ENCODE measurements around the gene STK17B. TPM values are rescaled to one million over a fixed set of nuclear protein-coding genes. Genes with fewer than 3 reads are reported as not detected.

The STK17B gene
- total RNA-seq, 2 experiments from 2014 or later = 175 to 176 TPM

DNA sequence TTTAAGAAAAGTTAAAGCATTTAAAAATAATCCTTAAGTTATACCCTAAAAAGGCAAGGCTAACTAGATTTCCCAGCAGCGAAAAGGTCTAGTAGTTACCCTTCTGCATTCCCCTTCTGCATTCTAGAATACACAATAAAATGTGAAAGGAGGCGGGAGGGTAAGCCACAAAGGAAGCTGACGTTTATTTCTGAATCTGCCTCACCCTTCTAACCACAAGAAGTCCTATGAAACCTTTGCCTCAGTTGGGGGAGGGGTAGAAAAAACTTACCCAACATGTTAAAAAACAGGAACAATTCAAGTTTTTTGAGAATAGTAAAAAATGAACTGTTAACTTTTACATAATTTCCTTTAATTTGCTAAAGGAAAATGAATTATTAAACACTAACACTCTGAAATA lies 11.3 kb downstream of the STK17B start:
- Mint-ChIP-seq H3K4me1 (ENCODE audit: low read depth) (peaks cover 77% of the 10 kb centered on the region), H3K9me3 (no peaks in the 10 kb centered on the region), H3K27me3 (no peaks in the 10 kb centered on the region), H3K27ac (peak overlapping the region; percentile 96), H3K36me3 (peaks cover 80% of the 10 kb centered on the region), H3K4me3 (peak overlapping the region; percentile 39)
- DNase-seq = peak; percentile 76
- ChIA-PET POLR2A (interaction anchor here (1.3 to 7.2 kb wide), 5 partner anchors 9 to 100 kb away, joined by 3 to 67 read pairs (median 6); partner anchors contain the start of gene STK17B), CTCF (interaction anchor here (0.8 to 1.6 kb wide), 3 partner anchors 17 to 99 kb away, joined by 3 read pairs; no protein-coding TSS in a partner anchor)
- intact Hi-C loops (cut with micrococcal nuclease) = loop anchor here (1.0 to 10.0 kb wide), 10 partner anchors 10 to 1147 kb away; no protein-coding TSS in a partner anchor

DNA sequence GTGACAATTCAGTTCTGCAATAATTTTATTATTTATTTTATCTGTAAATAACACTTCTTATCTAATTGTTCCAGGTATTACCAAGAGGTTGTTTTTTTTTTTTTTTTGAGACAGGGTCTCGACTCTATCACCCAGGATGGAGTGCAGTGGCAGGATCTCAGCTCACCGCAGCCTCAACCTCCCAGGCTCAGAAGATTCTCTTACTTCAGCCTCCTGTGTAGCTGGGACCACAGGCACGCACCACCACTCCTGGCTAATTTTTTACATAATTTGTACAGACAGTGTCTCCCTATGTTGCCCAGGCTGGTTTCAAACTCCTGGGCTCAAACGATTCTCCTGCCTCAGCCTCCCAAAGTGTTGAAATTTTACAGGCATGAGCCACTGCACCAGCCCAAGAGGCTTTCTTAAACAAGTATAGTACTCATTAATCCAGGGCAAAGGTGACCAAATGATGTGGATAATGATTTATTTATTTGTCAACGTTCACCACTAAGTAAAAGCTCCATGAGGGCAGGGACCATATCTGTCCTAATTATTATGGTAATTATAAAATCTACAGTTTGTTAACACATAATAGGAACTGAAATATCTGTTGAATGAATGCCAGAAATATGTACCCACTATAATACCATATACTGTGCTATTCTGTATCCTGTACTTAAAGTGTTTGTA lies 12.0 kb downstream of the STK17B start:
- intact Hi-C loops (cut with micrococcal nuclease) = loop anchor here (1.0 kb wide), 1 partner anchor 9 kb away; no protein-coding TSS in a partner anchor
- H3K27me3 Mint-ChIP-seq = no peaks in the 10 kb centered on the region
- peaks cover 81% of the 10 kb centered on the region for H3K36me3 Mint-ChIP-seq
- H3K4me3 Mint-ChIP-seq = peak overlapping the region; percentile 76
- peak overlapping the region; percentile 94 for H3K27ac Mint-ChIP-seq
- H3K9me3 Mint-ChIP-seq = no peaks in the 10 kb centered on the region
- peak; percentile 48 for DNase-seq
- ChIA-PET CTCF (interaction anchor here (0.7 to 1.6 kb wide), 4 partner anchors 7 to 163 kb away, joined by 3 to 7 read pairs (median 3); no protein-coding TSS in a partner anchor), POLR2A (interaction anchor here (0.7 to 7.2 kb wide), 9 partner anchors 8 to 117 kb away, joined by 3 to 67 read pairs (median 4); partner anchors contain the start of gene STK17B)
- peaks cover 77% of the 10 kb centered on the region for H3K4me1 Mint-ChIP-seq (ENCODE audit: low read depth)

DNA sequence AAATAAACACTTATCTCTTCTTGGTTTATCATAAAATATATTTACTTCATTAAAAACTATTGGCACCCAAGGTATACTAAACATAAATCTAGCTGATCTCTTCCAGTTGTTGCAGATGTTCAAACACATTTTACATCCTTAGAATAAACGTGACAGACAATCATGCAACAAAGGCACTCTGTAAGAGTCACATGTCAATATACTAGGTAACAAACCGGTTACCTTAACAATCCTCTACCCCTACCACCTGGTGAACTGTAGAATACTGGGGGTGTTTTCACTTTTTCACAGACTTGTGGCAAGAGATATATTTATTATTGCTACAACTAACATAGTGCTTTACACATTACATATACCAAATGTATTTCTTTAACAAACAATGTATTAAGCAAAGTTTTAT lies 15.8 kb downstream of the STK17B start:
- Mint-ChIP-seq H3K4me3 (peak overlapping the region; percentile 43), H3K9me3 (no peaks in the 10 kb centered on the region), H3K4me1 (ENCODE audit: low read depth) (peaks cover 81% of the 10 kb centered on the region), H3K27me3 (no peaks in the 10 kb centered on the region), H3K36me3 (peaks cover 81% of the 10 kb centered on the region), H3K27ac (peak overlapping the region; percentile 62)
- DNase-seq = no peak
- ChIA-PET POLR2A (interaction anchor here (1.0 to 1.3 kb wide), 2 partner anchors 11 to 135 kb away, joined by 3 to 4 read pairs; no protein-coding TSS in a partner anchor), CTCF (no interaction called here)
- intact Hi-C loops (cut with micrococcal nuclease) = no loop called here

DNA sequence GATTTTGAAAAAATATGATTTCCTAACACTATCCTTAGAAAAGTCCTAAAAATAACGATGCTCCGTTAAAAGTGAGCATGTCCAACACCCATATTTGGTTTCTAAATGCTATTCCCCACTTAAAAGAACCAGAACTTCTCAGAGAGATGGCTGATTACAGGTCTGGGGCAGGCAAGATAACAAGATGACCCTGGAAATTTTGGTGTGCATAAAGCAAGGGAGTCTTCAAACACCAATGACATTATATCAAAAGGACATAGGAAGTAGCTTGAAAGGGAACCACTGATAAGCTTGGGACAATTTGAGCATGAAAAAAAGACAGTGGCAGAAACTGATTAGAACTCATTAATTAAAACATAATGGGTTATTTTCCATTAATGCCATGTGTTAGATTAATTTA lies 17.9 kb downstream of the STK17B start:
- CTCF ChIA-PET = interaction anchor here (1.0 to 1.5 kb wide), 3 partner anchors 9 to 184 kb away, joined by 4 to 7 read pairs (median 4); no protein-coding TSS in a partner anchor
- intact Hi-C loops (cut with micrococcal nuclease) = no loop called here

DNA sequence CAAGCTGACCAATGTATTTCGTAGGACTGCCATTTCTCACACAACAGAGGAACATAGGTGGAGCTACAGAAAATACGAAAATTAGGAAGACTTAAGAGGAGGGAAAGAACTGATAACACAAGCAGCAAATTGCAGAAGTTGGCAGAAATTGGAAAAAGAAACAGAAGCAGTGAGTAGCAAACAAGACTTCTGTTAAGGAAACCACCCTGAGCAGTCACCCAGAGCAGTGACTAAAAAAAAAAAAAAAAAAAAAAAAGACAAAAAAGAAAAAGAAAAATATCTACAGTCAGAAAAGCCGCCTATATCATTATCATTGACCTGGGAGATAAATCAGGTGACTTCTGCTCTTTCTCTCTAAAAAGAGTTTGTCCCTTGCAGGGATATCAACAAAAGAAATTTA lies 21.4 kb downstream of the STK17B start:
- no peaks in the 10 kb centered on the region for H3K9me3 Mint-ChIP-seq
- peaks cover 82% of the 10 kb centered on the region for H3K4me1 Mint-ChIP-seq (ENCODE audit: low read depth)
- intact Hi-C loops (cut with micrococcal nuclease) = loop anchor here (1.0 kb wide), 1 partner anchor 9 kb away; no protein-coding TSS in a partner anchor
- no peaks in the 10 kb centered on the region for H3K27me3 Mint-ChIP-seq
- H3K4me3 Mint-ChIP-seq = peak overlapping the region; percentile 29
- DNase-seq = no peak
- H3K36me3 Mint-ChIP-seq = peaks cover 80% of the 10 kb centered on the region
- H3K27ac Mint-ChIP-seq = peak overlapping the region; percentile 72
- ChIA-PET POLR2A (interaction anchor here (1.3 to 2.6 kb wide), 3 partner anchors 9 to 21 kb away, joined by 3 to 9 read pairs (median 4); partner anchors contain the start of gene STK17B), CTCF (interaction anchor here (1.1 to 2.0 kb wide), 3 partner anchors 27 to 127 kb away, joined by 4 to 8 read pairs (median 7); no protein-coding TSS in a partner anchor)

More for the DNA sequence above, 17.9 kb downstream of the STK17B start:
- Mint-ChIP-seq H3K36me3 (peaks cover 84% of the 10 kb centered on the region), H3K27ac (peak overlapping the region; percentile 62), H3K4me1 (ENCODE audit: low read depth) (peaks cover 89% of the 10 kb centered on the region), H3K4me3 (peak overlapping the region; percentile 0), H3K9me3 (no peaks in the 10 kb centered on the region), H3K27me3 (no peaks in the 10 kb centered on the region)
- POLR2A ChIA-PET = interaction anchor here (1.2 kb wide), 2 partner anchors 9 to 106 kb away, joined by 3 to 4 read pairs; no protein-coding TSS in a partner anchor
- no peak for DNase-seq

DNA sequence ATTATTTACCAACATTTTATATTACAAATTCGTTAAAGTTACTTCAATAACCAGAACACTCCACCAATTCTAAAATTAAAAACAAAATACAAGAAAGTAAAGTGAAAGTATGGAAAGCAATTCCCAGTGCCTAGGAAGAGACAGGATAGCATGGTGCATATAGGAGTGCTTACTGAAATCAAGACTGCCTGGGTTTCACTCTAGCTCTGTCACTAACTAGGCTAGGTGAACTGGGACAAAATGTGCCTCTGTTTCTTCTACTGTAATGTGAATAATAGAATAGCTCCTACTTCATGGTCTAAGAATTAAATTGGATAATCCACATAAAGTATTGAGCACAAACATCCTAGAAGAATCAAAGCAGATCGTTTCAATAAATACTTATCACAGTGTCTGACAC lies 22.6 kb downstream of the STK17B start:
- ChIA-PET CTCF (interaction anchor here (2.0 kb wide), 2 partner anchors 71 to 128 kb away, joined by 7 to 8 read pairs; no protein-coding TSS in a partner anchor), POLR2A (interaction anchor here (0.8 to 2.6 kb wide), 3 partner anchors 10 to 22 kb away, joined by 4 to 9 read pairs (median 4); partner anchors contain the start of gene STK17B)
- no peaks in the 10 kb centered on the region for H3K9me3 Mint-ChIP-seq
- H3K36me3 Mint-ChIP-seq = peaks cover 76% of the 10 kb centered on the region
- DNase-seq = no peak
- H3K27me3 Mint-ChIP-seq = no peaks in the 10 kb centered on the region
- intact Hi-C loops (cut with micrococcal nuclease) = no loop called here
- H3K4me1 Mint-ChIP-seq (ENCODE audit: low read depth) = peaks cover 78% of the 10 kb centered on the region
- H3K4me3 Mint-ChIP-seq = no peak overlapping the region
- H3K27ac Mint-ChIP-seq = peak overlapping the region; percentile 69

DNA sequence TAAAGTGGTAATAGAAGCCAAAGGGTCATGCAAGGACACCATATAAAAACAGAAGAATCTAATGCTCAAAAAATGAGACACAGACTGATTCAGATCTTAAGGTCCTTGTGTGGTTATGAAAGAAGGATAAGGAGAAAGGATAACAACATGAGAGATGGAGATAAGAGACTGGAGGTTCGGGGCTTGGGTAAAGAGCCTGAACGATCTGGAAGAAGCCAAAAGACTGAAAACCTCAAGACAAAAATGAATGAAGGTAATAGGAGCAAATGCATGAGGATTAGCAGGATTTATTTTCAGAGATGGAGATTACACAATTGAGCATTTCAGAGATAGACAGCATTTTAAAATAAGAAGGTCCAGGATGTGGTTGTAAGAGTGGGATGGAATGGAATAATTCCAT lies 26.1 kb downstream of the STK17B start:
- Mint-ChIP-seq H3K4me1 (ENCODE audit: low read depth) (peaks cover 73% of the 10 kb centered on the region), H3K36me3 (peaks cover 73% of the 10 kb centered on the region), H3K4me3 (no peak overlapping the region), H3K27me3 (no peaks in the 10 kb centered on the region), H3K27ac (peak overlapping the region; percentile 79), H3K9me3 (no peaks in the 10 kb centered on the region)
- intact Hi-C loops (cut with micrococcal nuclease) = no loop called here
- ChIA-PET CTCF (interaction anchor here (1.1 to 2.2 kb wide), 2 partner anchors 12 to 131 kb away, joined by 3 to 17 read pairs; no protein-coding TSS in a partner anchor), POLR2A (interaction anchor here (1.7 kb wide), 1 partner anchor 12 kb away, joined by 4 read pairs; no protein-coding TSS in a partner anchor)
- no peak for DNase-seq

DNA sequence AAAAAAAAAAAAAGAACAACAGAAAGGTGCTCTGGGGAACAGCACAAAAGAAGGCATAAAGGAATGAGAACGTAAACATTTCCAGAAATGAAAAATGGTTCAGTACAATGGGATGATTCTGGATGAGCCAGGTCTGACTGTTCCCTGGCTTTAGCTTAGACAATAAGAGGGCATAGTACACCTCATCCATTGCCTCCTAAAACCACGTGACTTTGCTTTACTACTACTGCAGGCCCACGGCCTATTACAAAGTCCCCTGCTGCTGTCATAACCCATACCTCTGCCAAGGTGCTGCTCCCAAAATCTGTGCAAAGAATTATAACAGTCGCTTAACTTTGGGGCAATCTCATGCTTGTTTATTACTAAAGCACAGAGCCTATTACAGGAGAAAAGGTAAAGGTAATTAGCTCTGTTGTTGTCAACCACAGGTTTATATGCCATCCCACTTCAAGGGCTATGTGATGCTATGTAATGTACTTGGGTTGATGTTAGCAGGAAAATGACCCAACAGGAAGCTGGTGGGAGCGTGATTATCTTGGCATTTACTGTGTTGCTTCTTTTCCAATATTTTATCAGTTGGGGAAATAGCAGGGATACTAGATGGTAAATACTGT lies 26.8 kb downstream of the STK17B start:
- Mint-ChIP-seq H3K4me1 (ENCODE audit: low read depth) (peaks cover 66% of the 10 kb centered on the region), H3K4me3 (no peak overlapping the region), H3K27me3 (no peaks in the 10 kb centered on the region), H3K27ac (peak overlapping the region; percentile 79), H3K36me3 (peaks cover 73% of the 10 kb centered on the region), H3K9me3 (no peaks in the 10 kb centered on the region)
- no peak for DNase-seq
- intact Hi-C loops (cut with micrococcal nuclease) = no loop called here
- ChIA-PET POLR2A (interaction anchor here (0.6 to 1.8 kb wide), 9 partner anchors 9 to 136 kb away, joined by 3 to 7 read pairs (median 4); partner anchors contain the start of gene STK17B), CTCF (interaction anchor here (0.6 to 2.3 kb wide), 7 partner anchors 8 to 192 kb away, joined by 3 to 17 read pairs (median 7); no protein-coding TSS in a partner anchor)

DNA sequence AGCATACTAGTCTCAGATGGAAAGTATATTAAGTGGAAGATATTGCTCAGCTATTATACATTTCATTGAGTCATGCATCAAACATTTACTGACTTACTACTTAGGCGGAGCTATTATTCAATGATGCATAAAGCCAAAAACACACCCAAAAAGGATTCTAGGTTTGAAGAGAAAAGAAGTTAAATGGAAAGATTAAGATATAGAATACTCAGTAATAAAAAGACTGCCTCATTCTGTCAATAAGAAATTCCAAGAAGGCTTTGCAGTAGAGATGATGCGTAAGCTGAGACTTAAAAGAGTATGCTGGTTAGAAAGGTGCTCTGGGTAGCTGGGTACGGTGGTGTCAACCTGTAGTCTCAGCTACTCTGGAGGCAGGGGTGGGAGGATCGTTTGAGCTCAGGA lies 27.6 kb downstream of the STK17B start:
- intact Hi-C loops (cut with micrococcal nuclease) = no loop called here
- Mint-ChIP-seq H3K9me3 (no peaks in the 10 kb centered on the region), H3K36me3 (peaks cover 68% of the 10 kb centered on the region), H3K4me1 (ENCODE audit: low read depth) (peaks cover 59% of the 10 kb centered on the region), H3K4me3 (no peak overlapping the region), H3K27me3 (no peaks in the 10 kb centered on the region), H3K27ac (peak overlapping the region; percentile 87)
- DNase-seq = no peak
- ChIA-PET POLR2A (interaction anchor here (0.6 to 1.8 kb wide), 9 partner anchors 10 to 137 kb away, joined by 3 to 7 read pairs (median 4); partner anchors contain the start of gene STK17B), CTCF (interaction anchor here (0.8 to 2.3 kb wide), 9 partner anchors 9 to 193 kb away, joined by 3 to 17 read pairs (median 4); no protein-coding TSS in a partner anchor)

DNA sequence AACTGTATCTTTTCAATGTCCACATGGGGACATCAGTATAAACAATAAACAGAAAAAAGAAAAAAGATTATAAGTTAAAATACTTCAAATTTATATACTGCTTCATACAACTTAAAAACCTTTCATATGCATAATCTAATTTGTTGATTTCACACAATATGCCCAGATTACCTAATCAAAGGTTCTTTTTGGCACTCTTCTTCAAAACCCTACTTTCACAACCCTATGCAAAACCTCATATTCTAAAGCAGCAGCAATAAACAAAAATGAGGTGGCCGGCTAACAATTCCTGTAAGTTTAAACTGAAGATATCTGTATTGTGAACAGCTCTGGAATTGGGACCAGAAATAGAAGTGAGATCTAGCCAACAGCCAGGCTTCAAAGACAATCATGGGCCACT lies 28.6 kb downstream of the STK17B start:
- H3K27me3 Mint-ChIP-seq = no peaks in the 10 kb centered on the region
- intact Hi-C loops (cut with micrococcal nuclease) = no loop called here
- ChIA-PET POLR2A (interaction anchor here (1.7 kb wide), 1 partner anchor 21 kb away, joined by 6 read pairs; no protein-coding TSS in a partner anchor), CTCF (interaction anchor here (1.4 to 2.3 kb wide), 3 partner anchors 11 to 194 kb away, joined by 4 to 10 read pairs (median 6); no protein-coding TSS in a partner anchor)
- H3K9me3 Mint-ChIP-seq = no peaks in the 10 kb centered on the region
- peaks cover 71% of the 10 kb centered on the region for H3K36me3 Mint-ChIP-seq
- no peak for DNase-seq
- peaks cover 55% of the 10 kb centered on the region for H3K4me1 Mint-ChIP-seq (ENCODE audit: low read depth)
- H3K4me3 Mint-ChIP-seq = no peak overlapping the region
- peak overlapping the region; percentile 87 for H3K27ac Mint-ChIP-seq

DNA sequence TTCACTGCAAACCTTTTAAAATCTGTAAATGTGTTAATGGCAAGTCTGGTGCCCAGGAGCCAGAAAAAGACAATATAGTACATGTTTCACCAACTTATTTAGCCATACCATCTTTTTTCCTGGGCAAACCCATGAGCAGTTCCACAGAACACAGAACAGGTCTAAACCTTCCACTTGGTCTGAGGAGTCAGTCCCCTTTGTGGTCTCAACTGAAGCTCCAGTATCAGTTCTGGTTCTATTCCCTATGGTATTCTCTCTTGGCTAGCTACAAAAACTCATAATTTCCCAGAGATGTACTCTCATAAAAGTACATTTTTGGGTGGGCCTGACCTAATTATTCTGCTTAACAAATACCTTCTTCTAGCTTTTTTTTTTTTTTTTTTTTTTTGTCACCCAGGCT lies 31.2 kb downstream of the STK17B start:
- H3K9me3 Mint-ChIP-seq = no peaks in the 10 kb centered on the region
- ChIA-PET CTCF (interaction anchor here (1.0 to 1.2 kb wide), 3 partner anchors 16 to 136 kb away, joined by 3 to 5 read pairs (median 3); no protein-coding TSS in a partner anchor), POLR2A (interaction anchor here (1.2 kb wide), 1 partner anchor 56 kb away, joined by 3 read pairs; no protein-coding TSS in a partner anchor)
- no peak for DNase-seq
- H3K27me3 Mint-ChIP-seq = no peaks in the 10 kb centered on the region
- no peak overlapping the region for H3K27ac Mint-ChIP-seq
- H3K4me3 Mint-ChIP-seq = no peak overlapping the region
- peaks cover 78% of the 10 kb centered on the region for H3K36me3 Mint-ChIP-seq
- H3K4me1 Mint-ChIP-seq (ENCODE audit: low read depth) = peaks cover 45% of the 10 kb centered on the region
- intact Hi-C loops (cut with micrococcal nuclease) = no loop called here

All from activated CD4-positive, alpha-beta memory T cell treated with anti-CD3 and anti-CD28 coated beads for 36 hours (primary cell).